Hepatocyte (in vitro differentiated cells): ENCODE measurements around the gene SLC25A12.

Experiments
- CTCF ChIP-seq: fragments of 200-600 bp; sonication (generic); IDR thresholded peaks from 2 replicates; pipeline ENCODE4 v1.5.1; 2016; ENCODE audit warnings: antibody characterized with exemption, mild to moderate bottlenecking; ENCODE audit not compliant: poor library complexity
- EZH2 ChIP-seq: fragments of 200-600 bp; sonication (generic); IDR thresholded peaks from 2 replicates; pipeline ENCODE4 v1.6.1; 2016; ENCODE audit warnings: antibody characterized with exemption, mild to moderate bottlenecking, borderline replicate concordance

- no peak for TF ChIP-seq EZH2
- no peak for TF ChIP-seq CTCF
These were observed 61.6 kb downstream of the SLC25A12 start for GRCh38 chr2:171832489-171832888.
